Retina (tissue), 1 donor: Measurements from ENCODE around the gene CASTOR2.
"Not testable (repeated sequence)": the region's sequence is repeated elsewhere in the genome, so short reads cannot be mapped to it uniquely, and the experiment has no call there.

Source experiments
- DNase-seq: peaks from one replicate; pipeline ENCODE4 v3.0.0-alpha.2; 2016

Gene CASTOR2

DNA sequence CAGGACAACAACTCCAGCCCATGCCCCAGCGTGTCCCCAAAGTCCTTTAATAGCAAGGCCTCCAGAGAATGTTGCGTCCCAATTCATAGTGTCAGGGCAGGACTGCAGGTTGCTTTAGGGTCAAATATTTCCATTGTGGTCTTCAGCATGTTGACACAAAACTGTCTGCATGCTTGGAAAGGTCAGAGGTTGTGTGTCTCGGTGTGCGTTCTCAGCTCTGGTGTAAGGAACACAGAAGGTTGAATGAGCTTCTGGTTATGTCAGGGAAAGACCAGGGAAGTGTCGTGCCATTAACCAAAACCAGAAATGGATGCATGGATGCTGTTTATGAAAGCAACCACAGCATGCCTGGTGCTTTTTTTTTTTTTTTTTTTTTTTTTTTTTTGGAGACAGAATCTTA lies 31.9 kb downstream of the CASTOR2 start:
- DNase-seq = peak; percentile 17

DNA sequence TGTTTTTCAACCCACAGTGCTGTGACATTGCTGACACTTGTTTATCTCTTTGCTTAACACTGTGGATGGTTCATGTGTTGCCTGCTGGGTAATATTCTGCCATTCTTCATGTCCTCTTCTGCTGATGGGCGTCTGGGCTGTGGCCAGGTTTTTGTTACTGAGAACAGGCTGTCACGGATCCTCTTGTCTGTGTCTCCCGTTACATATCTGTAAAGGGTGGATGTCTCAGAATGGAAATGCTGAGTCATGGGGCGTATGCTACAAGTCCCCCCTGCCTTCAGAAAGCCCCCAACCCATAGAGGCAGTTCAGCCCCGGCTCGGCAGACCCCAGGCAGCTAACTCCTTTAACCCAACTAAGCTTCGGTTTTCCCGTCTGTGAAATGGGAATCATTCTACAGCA lies 33.3 kb downstream of the CASTOR2 start:
- not testable (repeated sequence) for DNase-seq

DNA sequence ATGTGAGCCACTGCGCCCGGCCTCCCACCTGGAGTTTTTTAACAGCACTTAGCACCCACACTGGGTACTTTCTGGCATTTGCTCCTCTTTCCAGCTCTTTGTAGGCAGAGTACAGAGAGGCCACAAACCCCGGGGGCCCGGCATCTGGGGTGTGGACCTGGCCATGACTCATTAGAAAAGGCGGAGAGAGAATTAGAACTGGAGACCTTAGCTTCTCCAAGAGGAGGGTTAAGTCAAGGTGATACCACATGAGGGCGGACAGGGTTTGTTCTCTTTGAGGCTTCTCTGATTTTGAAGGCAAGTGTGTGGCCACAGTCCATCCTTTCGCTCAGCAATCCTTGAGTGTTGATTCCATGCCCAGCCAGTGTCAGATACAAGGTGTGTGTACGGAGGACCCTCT lies 36.9 kb downstream of the CASTOR2 start:
- not testable (repeated sequence) for DNase-seq

DNA sequence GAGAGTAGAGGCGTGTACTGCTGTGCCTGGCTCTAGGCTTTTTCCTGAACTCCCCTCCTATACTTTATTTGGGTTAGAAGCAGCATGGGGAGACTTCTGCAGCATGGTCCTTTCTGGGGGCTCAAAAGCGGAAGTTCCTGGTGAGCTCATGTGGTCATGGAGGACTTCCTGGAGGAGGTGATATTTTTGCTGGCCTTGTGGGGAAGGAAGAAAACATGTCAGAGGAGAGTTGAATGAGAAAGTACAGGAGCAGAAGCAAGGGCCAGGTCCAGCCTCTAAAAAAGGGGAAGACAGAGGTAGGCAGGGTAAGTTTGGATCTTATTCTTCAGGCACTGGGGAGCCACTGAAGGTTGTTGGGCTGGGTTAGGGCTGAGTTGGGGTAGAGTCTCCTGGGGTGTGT lies 45.5 kb downstream of the CASTOR2 start:
- no peak for DNase-seq

DNA sequence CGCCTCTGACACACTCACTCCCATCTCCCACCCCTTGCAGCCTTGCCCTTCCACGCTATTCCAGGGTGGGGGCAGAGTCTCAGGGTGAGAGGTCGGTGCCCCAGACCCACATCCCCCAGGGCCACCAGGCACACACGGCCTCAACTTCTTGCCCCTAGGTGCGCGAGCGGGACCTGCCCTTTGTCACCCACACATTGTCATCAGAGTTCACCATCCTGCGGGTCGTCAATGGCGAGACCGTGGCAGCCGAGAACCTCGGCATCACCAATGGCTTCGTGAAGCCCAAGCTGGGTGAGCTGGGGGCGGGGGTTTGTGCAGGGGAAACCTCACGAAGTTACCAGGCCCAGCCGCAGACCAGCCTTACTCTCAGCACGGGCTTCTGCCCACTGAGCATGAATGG lies 53.3 kb downstream of the CASTOR2 start:
- no peak for DNase-seq

DNA sequence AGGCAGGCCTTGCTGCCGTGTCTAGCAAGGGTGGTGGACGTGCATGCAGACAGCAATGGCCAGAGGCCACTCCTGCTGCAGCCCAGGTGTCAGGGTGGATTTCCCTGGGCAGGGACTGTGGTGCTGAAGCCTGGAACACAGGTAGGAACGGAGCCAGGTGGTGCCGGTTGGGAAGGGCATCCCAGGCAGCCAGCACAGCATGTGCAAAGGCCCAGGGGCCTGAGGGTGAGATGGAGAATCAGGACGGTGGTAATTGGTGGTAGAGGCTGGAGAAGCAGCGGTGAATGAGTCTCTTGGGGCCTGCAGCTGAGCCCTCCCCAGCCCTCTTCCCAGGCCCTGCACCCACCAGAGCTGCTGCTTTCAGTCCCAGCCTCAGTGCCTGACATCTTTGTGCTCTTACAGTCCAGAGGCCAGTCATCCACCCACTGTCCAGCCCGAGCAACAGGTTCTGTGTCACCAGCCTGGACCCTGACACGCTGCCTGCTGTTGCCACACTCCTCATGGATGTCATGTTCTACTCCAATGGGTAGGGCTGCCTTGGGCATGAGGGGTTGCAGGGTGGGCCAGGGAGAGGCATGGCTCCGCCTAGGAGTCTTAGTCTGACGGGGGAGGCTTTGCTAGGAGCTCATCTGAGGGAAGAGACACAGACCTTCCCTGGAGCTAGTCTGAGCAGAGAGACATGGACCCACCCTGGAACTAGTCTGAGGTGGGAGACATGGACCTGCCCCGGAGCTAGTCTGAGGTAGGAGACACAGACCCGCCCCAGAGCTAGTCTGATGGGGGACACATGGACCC lies 54.3 kb downstream of the CASTOR2 start:
- no peak for DNase-seq

DNA sequence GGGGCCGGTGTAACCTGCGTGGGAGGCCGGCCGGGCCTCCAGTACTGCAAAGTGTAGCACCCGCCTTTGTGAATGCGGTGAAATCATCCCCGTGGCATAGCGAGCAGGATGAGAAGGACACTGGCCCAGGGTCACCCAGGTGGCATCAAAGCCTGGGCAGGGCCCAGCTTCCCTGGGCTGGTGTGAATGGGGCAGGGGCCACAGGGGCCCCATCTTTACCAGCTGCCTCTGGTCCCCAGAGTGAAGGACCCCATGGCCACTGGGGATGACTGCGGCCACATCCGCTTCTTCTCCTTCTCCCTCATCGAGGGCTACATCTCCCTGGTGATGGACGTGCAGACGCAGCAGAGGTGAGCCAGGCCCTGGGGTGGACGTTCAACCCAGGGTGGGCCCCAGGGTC lies 55.3 kb downstream of the CASTOR2 start:
- DNase-seq = no peak

DNA sequence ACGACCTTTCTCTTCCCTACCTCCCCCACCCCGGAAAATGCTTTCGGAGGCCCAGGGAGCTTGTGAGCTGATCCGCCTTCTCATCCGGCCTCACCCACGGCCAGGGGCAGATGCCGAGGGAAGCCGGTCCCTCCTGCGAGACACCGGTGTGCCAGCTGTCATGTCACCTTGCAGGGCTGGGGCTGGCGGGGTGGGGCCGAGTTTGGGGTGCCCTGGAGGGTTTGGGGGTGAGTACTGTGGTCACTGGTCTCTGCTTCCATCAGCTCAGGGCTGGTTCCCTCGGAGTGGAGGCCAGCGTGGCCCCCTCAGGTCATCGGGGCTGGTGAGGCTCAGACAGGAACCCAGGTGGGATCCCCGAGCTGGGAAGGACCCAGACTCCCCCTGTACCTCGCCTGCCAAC lies 60.4 kb downstream of the CASTOR2 start:
- DNase-seq = no peak

DNA sequence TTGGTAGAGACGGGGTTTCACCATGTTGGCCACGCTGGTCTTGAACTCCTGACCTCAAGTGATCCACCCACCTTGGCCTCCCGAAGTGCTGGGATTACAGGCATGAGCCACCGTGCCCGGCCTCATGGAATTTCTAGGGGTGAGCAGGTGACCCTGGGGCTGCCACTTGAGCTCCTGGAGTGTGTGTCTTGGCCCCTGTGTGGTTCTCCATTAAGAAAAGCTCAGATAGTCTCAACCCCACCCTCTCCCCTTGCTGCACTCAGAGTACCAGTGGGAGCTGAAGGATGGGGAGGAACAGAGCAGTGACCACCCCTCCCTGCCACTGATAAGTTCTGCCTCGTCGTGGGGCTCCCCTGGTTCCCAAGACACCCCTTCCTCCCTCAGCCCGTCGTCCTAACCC lies 63.8 kb downstream of the CASTOR2 start:
- no peak for DNase-seq

DNA sequence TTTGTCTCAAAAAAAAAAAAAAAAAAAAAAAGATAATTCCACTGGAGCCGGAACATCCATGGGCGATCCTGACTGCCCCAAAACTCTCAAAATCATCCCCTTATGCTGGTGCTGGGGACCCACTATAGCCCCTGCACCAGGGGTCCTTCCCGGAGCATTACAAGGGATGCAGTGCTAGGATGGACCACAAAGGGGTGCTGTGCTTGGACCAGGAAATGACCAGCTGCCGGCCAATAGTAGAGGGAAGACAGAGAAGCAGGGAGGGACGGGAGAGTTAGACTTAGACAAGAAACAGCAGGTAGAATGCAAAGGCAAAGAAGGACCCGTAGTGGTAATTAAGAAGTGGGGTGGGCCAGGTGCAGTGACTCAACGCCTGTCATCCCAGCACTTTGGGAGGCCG lies 68.6 kb downstream of the CASTOR2 start:
- DNase-seq = no peak

DNA sequence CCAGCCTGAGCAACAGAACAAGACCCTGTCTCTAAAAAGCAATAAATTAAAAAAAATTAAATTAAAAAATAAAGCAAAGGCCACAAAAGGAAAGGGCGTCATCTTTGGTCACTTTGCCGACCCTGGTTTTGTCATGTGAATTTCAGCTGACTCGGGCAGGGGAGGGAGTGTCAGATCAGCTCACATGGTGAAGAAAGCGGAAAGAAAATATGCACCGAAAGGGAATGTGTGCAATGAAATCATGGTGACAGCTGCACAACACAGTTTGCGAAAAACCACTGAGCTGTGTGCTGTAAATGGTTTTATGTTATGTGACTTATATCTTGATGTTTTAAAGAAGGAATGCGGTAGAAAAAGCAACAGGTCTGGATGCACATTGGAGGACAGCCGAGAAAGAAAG lies 69.3 kb downstream of the CASTOR2 start:
- peak; percentile 34 for DNase-seq

DNA sequence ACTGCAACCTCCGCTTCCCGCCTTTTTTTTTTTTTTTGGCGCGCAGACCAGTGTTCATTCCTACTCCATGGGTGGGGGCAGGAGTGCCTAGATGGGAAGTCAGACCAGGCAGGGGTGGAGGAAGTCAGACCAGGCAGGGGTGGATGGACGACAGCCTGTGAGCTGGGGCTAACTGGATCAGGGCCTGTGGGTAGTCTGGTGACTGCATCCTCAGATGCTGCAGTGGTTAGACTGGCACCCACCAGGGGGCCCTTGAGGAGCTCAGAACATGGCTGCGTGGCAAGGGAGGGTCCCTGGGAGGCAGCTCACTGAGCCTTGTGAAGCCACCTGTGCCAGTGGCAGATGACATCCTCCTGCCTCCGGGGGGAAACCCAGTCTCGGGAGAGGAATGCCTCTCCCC lies 74.0 kb downstream of the CASTOR2 start:
- DNase-seq = peak; percentile 6

DNA sequence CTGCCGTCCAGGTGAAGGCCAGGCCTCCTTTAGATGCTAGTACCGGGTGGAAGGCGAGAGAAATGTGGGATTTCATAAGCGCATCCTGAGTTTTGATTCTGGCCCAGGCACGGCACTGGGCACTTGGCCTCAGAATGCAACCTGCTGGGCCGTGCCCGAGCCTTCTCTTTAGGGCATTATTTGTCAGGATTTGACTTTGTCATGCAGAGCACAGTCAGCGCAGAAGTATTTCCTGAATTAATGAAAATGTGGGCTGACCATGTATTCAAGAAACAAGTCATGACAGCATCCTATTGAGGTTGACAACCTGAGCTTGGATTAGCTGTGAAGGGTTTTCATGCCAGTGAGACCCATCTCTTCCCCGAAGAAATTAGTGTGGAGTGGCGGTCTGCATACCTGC lies 74.7 kb downstream of the CASTOR2 start:
- no peak for DNase-seq

DNA sequence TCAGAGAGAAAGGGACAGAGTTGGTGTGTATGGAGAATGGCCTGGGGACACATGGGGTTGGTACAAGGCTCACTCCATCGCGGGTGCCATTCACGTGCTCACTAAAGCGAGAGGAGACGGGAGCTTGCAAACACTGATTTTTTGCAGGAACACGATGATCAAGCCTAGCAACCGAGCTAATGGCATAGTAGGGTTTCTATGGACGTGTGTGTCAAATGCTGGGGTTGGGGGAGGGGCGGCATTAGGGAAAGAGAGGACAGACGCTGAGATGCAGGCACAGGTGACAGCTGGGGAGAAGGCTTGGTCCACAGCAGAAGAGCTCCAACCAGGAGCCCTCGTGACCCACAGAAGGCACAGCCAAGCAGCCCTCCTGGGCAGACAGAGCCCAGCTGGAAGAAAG lies 75.2 kb downstream of the CASTOR2 start:
- peak; percentile 78 for DNase-seq

DNA sequence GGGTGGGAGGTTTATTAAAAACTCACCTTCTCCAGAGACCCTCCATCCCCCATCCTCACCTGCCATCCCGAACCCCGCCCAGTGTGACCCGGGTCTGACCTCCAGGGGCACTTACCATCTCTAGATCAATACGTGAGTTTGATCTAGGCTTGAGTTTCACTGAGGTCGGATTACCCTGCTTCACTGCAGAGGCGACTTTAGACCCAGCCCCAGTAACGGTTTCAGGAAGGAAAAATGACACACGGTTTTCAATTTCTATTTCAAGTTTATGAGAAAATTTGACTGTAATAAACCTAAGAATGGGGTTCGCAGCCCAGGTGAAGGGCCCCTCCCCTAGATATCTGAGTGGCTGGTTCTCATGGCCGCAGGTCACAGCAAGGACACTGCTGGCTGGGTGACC lies 76.0 kb downstream of the CASTOR2 start:
- DNase-seq = no peak

DNA sequence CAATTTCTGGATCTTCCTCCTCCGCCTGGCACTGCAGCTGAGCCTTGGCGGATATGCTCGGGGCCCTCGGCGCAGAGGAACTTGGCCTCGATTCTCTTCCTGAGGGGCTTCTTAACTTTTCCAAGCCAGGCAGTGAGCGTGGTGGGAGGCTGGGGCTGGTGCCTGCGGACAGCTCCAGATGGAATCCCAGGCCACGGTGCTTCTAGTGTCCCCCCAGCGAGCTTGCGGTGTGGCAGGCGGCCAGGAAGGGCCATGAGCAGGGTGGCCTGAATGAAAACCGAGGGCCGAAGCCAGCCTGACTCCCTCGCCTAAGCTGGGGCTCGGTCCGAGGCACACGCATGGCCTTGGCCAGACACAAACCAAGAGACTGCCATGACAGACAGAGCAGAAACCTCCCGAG lies 77.8 kb downstream of the CASTOR2 start:
- no peak for DNase-seq

DNA sequence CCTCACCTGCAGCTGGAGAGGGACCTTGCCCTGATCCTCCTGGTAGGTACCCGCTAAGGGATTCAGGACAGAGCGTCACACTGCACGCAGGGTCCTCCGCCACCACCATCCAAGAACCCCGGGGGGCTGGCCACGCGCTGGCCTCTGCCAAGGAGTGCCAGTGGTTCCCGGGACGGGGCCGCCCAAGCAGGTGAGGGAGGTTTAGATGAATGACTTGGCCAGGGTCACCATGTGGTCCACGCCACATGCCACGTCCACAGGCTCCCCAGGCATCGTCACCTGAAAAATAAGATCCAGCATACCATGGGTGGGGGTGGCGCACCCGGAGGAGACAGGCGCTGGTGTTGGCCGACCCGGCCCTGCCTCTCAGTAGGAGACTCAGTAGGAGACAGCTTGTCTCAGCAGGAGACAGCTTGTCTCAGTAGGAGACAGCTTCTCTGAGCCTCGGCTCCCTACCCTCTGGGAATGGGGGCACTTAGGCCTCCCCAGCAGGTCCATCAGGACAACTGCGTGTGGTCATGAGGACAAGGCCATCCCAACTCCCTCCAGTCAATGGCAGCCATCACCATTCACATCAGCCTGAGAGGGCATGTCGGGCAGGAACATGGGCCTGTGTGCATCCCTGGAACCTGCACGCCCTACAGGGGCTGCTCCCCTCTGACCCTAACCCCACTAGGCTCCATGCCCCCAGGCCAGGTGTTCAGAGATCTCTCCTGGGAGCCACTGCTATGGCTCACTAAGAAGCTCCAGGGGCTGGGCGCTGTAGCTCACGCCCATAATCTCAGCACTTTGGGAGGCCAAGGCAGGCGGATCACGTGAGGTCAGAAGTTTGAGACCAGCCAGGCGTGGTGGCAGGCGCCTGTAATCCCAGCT lies 78.6 kb downstream of the CASTOR2 start:
- no peak for DNase-seq

DNA sequence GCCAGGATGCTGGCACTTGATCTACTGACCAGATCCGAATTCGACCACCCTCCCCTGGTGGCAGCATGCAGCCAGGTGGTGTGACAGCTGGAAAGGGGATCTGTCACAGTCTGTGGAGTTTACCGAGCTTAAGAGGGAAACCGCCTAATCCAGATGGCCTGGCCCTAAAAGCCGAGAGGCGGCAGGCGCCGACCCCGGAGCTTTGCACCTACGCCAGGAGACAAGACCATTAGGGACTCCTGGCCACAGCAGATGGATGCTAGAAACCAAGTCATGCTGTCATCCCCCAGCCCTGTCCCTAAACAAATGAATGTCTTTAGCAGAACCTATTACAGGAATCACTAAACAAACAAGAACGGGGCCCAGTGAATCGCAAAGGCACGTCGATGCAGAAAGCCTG lies 81.4 kb downstream of the CASTOR2 start:
- no peak for DNase-seq

DNA sequence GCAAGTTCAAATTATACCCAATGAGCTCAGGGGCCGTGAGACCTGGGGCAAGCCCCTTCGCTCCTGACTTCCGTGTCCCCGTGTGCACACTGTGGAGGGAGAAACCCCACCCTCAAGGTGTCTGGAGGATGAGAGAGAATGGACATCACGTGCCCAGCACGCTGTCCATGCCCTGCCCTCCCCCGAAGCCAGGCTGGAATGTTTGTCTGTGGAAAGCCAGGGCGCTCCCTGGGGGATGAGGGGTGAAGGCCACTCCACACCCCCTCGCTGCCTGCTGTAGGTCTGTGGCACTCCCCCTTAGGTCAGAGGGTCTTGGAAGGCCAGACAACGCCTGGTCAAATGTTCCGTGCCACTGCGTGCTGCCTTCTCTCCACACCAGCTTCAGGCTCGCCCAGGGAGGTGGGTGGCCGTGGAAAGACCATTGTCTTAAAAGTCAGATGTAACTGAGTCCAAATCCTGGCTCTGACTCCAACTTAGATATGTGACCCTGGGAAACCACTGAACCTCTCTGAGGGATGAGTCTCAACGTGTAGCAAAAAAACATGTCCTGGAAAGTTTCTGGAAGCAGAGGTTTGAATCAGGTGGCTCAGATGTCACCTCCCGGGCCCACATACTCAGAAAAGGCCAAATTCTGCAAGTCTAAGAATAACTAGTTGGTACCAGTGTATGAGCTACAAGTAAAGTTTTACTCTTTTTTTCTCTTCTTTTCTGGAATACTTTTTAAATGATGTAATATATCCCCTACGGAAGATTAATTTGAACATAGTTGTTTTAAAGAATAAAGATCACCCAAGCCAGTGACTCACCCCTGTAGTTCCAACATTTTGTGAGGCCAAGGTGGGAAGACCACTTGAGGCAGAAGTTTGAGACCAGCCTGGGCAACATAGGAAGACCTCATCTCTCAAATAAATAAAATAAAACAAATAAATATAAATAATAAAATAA lies 84.2 kb downstream of the CASTOR2 start:
- DNase-seq = no peak

DNA sequence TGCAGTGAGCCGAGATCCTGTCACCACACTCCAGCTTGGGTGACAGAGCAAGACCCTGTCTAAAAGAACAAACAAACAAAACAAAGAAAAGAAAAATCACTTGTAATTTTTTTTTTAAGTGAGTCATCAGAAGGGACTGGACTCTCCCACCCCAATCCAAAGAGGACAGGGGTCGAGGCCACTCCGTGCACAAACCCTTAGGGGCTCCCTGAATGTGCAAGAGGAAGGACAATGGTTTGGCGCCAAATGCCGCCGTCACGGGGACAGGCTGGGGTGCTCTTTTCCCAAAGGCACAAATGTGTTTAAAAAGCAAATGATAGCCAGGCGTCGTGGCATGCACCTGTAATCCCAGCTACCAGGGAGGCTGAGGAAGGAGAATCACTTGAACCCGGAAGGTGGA lies 85.3 kb downstream of the CASTOR2 start:
- no peak for DNase-seq

DNA sequence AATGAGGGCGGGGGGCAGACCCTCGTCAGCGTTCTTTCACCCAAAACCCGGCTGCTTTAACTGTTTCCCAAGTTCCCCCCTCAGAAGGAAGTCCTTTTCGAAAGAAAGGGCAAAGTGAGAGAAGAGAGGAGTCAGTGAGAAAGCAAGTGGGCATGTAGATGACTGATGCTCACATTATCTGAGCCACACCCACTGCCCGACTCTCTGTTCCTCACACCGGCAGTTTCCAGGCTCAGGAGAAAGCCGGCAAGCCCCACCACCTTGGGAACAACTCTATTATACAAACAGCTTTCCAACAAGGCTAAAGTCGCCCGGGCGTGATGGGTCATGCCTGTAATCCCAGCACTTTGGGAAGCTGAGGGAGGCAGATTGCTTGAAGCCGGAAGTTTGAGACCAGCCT lies 86.0 kb downstream of the CASTOR2 start:
- DNase-seq = no peak

DNA sequence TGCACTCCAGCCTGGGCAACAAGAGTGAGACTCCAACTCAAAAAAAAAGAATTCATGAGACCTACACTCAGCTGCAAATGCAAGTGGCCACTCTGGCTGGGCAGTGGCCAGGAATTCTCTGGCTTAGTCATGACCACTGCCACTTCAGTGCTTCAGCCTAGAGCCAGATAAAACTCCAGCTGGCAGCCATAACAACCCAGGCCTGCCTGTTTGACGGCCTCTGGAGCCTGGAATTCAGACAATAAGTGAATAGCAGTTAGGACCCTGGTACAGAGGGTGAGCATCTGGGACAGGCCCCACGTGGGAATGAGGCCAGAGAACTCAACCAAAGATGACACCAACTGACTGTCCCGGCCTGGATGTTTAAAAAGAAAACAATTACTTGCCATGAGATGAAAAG lies 90.2 kb downstream of the CASTOR2 start:
- DNase-seq = no peak

DNA sequence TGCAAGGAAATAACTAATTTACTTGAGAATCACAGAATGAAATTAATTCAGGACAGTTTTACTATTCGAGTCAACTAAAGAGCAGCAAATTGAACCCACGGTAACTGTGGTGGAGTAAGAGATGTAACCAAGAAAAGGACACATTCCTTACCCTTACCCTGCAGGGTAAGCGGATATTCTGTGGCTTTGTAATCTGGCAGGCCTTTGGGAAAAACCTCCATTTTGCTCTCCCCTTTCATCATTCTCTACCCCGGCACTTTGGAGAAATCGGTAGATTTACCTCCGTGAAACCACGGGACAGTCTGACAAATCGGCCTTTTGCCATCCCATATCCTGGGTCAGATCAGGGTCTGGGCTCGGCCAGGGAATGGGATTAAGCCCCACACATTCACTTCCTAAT lies 90.7 kb downstream of the CASTOR2 start:
- DNase-seq = no peak
